Measurements from ENCODE around the gene LRRC4C.
"Not testable (repeated sequence)": the region's sequence is repeated elsewhere in the genome, so short reads cannot be mapped to it uniquely, and the experiment has no call there.

LRRC4C gene

DNA sequence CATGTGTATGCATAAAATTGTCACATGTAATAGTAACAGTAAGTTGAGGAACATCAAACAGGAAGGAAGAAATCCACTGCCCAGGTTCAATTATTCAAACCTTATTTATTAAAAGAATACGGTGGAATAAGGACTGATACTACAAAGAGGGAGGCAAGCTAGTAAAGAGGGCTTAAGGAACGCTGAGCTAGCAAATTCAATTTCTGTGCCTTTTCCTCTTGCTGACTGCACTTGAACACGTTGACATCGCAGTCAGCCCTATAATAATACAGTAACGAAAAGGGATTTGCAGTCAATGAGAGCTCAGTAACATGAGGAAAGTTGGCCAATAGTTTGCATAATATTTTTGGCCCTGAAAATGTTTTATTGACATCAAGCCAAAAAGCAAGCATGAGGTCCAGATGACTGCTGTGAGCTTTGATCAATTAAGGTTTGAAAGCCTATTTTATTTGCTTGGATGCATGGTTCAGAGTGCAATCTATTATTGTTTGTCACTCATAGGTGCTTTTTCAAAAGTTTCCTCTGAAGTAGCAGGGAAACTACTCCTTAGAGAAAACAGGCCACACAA, 861.8 kb downstream of the LRRC4C start:
- no peak overlapping the region for H3K27ac ChIP-seq
- no peak for DNase-seq (ENCODE audit: low read depth, low spot score)

GRCh38 chr11:40573254-40573891, 886.1 kb downstream of the LRRC4C start:
- no peak for DNase-seq (ENCODE audit: low read depth, low spot score)

GRCh38 chr11:40569947-40570531, 889.4 kb downstream of the LRRC4C start:
- DNase-seq (ENCODE audit: low read depth, low spot score), result no peak
- no peak overlapping the region for H3K27ac ChIP-seq

More at GRCh38 chr11:40573254-40573891, 886.1 kb downstream of the LRRC4C start:
- H3K27ac ChIP-seq, result no peak overlapping the region

DNA sequence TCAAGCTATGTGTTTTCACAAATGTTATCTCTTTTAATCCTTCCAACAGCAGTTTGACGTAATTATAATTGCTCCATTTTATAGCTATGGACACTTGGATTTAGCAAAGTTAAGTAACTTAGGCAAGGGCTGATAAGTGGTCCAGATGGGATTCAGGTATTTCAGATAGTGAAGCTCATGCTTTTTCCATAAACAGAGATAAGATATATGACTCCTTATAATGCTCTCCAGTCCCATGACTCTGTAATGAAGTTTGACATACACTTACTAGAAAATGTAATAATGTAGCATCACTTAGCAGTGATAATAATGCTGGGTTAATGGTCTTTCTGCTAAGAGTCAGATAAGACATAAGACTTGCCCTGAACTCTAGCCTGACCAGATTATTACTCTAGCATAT, 892.1 kb downstream of the LRRC4C start:
- no peak for DNase-seq (ENCODE audit: low read depth, low spot score)
- H3K27ac ChIP-seq, result no peak overlapping the region

GRCh38 chr11:40544162-40544561, 915.3 kb downstream of the LRRC4C start:
- no peak for DNase-seq (ENCODE audit: low read depth, low spot score)
- no peak overlapping the region for H3K27ac ChIP-seq

GRCh38 chr11:40542821-40543220, 916.6 kb downstream of the LRRC4C start:
- DNase-seq (ENCODE audit: low read depth, low spot score), result no peak
- no peak overlapping the region for H3K27ac ChIP-seq

DNA sequence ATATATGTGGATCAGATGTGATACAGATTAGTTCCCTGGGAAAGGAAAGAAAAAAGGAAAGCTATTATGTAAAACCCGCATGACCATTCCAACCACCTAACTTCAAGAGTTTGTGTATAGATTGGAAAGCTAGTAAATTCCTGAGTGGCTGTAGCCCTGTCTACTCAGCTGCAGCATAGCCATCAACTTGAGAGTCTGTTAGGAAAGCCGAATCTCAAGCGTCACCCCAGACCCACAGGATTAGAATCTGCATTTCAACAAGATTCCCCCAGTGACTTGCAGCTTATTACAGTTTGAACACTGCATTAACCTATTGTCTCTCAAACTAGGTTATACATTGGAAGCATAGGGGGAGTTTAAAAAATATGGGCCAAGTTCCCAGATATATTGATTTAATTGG, 921.7 kb downstream of the LRRC4C start:
- H3K27ac ChIP-seq, result no peak overlapping the region
- no peak for DNase-seq (ENCODE audit: low read depth, low spot score)

GRCh38 chr11:40522080-40522479, 937.4 kb downstream of the LRRC4C start:
- DNase-seq (ENCODE audit: low read depth, low spot score); H3K27ac ChIP-seq: not testable (repeated sequence)

DNA sequence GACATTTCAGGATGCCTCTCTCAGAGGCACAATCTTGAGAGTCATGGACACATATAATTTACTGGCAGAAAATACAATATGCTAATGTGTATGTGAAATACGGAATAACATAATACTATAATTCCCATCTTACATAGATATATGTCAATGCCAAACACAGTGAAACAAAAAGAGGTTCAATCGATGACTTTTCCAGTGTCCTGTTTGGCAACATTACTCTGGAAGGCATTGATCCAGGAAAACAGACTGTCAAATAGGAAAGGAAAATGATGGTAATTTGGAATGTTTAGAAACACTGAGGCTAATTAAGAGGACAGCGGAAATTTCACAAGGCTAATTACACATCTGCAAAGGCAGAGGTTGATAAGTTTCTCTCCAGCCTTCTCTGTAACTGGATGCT, 942.3 kb downstream of the LRRC4C start:
- no peak for DNase-seq (ENCODE audit: low read depth, low spot score)

DNA sequence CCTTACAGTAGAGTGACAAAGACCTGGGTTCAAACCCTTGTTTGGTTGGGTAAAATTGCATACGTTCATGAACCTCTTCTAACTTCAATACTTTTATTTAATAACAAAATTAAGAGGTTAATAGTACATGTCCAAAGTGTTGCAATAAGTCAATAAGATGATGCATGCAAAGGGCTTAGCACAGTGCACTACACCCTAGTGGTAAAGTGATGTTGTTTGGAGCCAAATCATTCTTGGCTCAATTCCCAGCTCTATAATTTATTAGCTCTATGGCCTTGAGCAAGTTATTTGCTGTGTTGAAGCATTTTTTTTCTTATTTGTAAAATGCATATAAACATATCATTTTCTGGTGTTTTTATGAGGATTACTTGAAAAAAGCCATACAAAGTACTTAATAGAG, 945.3 kb downstream of the LRRC4C start:
- no peak overlapping the region for H3K27ac ChIP-seq
- DNase-seq (ENCODE audit: low read depth, low spot score), result peak; percentile 31

More for the DNA sequence above, 942.3 kb downstream of the LRRC4C start:
- no peak overlapping the region for H3K27ac ChIP-seq

DNA sequence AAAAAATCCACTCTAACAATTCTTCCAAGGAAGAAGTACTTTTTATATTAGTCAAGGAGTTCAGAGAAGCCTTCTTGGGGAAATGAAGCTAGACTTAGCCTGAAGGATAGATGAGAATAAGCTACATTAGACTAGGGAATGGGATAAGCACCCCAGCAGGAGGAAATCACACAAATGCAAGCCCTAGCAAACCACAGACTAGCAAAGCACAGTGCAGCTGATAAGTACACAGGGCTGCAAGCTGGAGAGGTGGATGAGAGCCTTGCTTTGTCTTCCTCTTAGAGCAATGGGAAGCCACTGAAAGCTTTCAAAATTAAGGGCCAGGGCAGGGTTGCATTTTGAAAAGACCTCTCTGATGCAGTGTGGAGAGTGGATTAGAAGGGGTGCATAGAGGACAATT, 946.2 kb downstream of the LRRC4C start:
- no peak for DNase-seq (ENCODE audit: low read depth, low spot score)
- H3K27ac ChIP-seq, result no peak overlapping the region

DNA sequence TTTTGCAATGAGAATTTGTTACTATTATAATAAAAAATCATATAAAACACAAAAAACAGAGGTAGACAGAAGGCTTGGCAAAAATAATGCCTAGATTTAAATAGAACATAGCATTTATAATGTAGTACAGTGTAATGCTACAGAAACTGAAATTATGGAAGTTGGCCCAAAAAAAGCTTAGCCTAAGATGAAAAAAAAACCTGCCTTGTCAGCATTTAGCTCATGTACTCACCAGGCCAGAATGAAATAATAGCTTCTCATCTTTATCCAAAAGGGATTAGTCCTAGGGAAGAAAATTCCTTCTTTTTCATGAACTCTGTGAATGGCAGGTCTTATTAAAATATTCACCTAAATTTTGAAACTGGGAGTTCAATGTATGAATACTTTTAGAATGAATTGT, 951.1 kb downstream of the LRRC4C start:
- H3K27ac ChIP-seq, result no peak overlapping the region
- no peak for DNase-seq (ENCODE audit: low read depth, low spot score)

- DNase-seq (ENCODE audit: low read depth, low spot score), result no peak
- no peak overlapping the region for H3K27ac ChIP-seq
Measured at GRCh38 chr11:40506226-40506625, 953.2 kb downstream of the LRRC4C start.

DNA sequence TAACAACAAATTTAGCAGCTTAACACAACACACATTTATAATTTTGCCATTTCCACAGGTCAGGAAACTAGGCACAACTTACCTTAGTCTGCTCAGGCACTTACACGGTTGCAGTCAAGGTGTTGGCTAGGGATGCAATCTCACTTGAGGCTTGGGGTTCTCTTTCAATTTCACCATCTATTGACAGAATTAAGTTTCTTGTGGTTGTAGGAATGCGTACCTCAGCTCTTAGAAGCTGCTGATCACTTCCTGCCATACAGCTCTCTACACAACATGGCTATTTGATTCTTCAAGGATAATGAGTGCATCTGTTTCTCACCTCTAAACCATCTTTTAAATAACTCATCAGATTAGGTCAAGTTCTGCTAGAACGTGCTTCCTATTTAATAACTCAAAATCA, 968.1 kb downstream of the LRRC4C start:
- no peak overlapping the region for H3K27ac ChIP-seq
- no peak for DNase-seq (ENCODE audit: low read depth, low spot score)

DNA sequence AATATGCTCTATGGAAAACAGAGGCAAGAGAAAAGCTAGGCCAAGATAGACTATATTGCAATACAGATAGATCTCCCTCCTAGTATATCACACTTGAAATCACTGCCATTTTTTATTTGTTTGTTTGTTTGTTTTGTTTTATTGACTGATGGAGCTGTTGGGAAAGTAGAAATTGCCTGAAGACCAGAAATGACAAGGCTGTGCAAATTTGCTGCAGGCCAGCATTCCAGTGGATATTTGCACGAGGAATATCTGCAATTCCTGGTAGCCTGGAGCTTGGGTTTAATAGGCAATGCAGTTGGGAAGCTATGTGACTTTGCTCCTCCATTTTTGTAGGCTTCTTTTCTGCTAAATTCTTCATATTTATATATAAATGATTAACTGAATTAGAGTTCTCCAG, 991.7 kb downstream of the LRRC4C start:
- DNase-seq (ENCODE audit: low read depth, low spot score), result no peak
- H3K27ac ChIP-seq, result no peak overlapping the region

GRCh38 chr11:40445391-40445790, 1014.1 kb downstream of the LRRC4C start:
- no peak overlapping the region for H3K27ac ChIP-seq
- no peak for DNase-seq (ENCODE audit: low read depth, low spot score)

- DNase-seq (ENCODE audit: low read depth, low spot score), result no peak
- no peak overlapping the region for H3K27ac ChIP-seq
Measured at GRCh38 chr11:40444151-40444550, 1015.3 kb downstream of the LRRC4C start.

DNA sequence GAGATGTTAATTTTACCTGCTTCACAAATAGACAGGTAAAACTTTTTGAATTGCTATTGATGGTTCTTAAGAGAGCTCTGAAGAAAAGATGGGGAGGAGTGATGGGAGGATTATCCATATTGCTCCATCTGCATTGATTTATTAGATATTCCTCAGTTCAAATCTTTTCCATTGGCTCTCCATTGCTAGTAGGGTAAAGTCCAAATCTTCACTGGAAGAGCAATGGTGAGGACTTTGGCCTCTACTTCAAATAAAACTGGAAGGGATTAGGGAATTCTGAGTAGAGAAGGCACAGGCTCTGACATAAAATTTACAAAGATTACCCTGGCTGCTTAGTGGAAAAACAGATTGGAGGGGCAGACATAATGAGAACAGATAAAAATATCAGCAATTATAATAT, 1024.1 kb downstream of the LRRC4C start:
- DNase-seq (ENCODE audit: low read depth, low spot score), result no peak

GRCh38 chr11:40434926-40435325, 1024.5 kb downstream of the LRRC4C start:
- no peak for DNase-seq (ENCODE audit: low read depth, low spot score)
- no peak overlapping the region for H3K27ac ChIP-seq

More for the DNA sequence above, 1024.1 kb downstream of the LRRC4C start:
- no peak overlapping the region for H3K27ac ChIP-seq

DNA sequence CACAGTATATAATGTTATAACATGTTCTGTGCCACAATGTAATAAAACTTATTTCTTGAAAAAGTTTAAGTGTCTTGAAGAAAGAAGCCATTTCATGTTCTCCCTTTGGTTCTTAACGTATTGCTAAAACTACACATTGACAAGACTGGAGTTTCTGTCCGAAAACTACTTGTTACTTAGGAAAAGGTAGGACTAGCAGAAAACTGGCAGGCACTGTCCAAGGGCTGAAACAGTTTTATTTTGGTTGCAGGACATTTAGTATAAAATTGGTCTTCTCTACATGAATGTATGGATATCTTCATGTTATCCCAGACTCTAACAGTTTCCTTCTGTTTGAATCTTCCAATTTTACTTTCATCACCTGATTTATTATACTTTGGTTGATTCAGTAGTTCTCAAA, 1027.1 kb downstream of the LRRC4C start:
- no peak overlapping the region for H3K27ac ChIP-seq
- DNase-seq (ENCODE audit: low read depth, low spot score), result no peak

DNA sequence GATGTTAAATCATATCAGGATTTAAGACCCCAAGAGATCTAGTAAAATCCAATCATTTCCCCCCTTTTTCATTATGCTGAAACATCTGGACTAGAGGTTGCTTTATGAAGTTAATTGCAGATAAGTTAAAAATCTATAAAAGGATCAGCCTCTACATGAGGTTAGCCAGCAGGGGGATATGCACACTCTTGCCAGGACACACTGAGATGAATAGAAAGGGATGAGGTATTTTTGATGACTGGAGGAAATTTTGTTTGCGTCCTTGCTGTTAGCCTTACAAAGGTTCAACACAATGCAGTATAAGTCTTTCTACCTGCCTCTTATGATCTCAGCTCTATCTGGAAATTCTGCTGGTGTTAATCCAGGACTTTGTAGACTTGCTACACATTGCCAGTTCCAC, 1034.3 kb downstream of the LRRC4C start:
- no peak for DNase-seq (ENCODE audit: low read depth, low spot score)

More for the DNA sequence above, 1034.3 kb downstream of the LRRC4C start:
- H3K27ac ChIP-seq, result no peak overlapping the region

Measured in epithelial cell of prostate (primary cell).